ENCODE results near the gene USP37. TPM values are rescaled to one million over a fixed set of nuclear protein-coding genes. Genes with fewer than 3 reads are reported as not detected.

Gene USP37
- total and polyA plus RNA-seq, 12 donors: 2.5 to 30.7 (median 13.3) TPM

DNA sequence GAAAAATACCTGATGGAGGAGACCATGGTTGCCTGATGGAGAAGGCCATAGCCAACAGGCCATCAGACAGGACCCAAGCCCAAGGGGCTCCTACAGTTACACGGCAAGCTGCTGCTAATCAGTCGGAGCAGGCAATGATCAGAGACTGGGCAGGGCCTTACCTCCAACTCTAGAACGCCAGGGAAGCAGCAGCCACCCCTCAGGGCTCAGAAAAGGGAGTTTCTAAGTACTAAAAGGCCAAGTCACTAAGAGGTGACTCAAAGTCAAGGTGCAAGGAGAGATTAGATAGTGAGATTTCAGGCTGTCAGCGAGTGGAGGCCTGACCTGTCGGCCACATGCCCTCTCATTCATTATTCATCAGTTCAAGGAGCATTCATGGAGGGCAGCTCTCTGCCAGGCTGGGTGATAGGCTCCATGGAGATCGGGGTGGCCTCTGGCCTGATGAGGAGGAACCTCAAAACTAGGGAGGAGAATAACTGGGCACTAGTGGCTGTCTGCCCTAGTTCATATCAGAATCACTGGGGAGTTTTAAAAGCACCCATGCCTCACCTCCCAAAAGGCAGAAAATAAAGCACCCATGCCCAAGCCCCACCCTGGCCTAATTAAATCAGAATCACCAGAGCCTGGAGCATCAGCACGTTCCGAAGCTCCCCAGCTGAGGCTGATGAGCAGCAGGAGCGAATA is 145.6 kb downstream of the USP37 start:
- Histone ChIP-seq H3K4me1 (replicated peaks in 1 of 2) (no peaks in the 10 kb centered on the region), H3K4me3 (no peak overlapping the region), H3K36me3 (replicated peaks in 1 of 2) (no peaks in the 10 kb centered on the region), H3K27me3 (no peaks in the 10 kb centered on the region), H3K27ac (no peak overlapping the region), H3K9me3 (replicated peaks in 1 of 3) (no peaks in the 10 kb centered on the region)
- DNase-seq: no peak
- intact Hi-C loops (cut with DNase I): no loop called here
- WGBS, 4 donors: 41 to 86% (median 83%) methylated on average over 3 to 9 of the region's 9 CpGs
- TF ChIP-seq POLR2A (IDR thresholded peaks at IDR 0.05): no peak
- TF ChIP-seq, protein P1, sequence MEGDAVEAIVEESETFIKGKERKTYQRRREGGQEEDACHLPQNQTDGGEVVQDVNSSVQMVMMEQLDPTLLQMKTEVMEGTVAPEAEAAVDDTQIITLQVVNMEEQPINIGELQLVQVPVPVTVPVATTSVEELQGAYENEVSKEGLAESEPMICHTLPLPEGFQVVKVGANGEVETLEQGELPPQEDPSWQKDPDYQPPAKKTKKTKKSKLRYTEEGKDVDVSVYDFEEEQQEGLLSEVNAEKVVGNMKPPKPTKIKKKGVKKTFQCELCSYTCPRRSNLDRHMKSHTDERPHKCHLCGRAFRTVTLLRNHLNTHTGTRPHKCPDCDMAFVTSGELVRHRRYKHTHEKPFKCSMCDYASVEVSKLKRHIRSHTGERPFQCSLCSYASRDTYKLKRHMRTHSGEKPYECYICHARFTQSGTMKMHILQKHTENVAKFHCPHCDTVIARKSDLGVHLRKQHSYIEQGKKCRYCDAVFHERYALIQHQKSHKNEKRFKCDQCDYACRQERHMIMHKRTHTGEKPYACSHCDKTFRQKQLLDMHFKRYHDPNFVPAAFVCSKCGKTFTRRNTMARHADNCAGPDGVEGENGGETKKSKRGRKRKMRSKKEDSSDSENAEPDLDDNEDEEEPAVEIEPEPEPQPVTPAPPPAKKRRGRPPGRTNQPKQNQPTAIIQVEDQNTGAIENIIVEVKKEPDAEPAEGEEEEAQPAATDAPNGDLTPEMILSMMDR (IDR thresholded peaks at IDR 0.05): no peak

DNA sequence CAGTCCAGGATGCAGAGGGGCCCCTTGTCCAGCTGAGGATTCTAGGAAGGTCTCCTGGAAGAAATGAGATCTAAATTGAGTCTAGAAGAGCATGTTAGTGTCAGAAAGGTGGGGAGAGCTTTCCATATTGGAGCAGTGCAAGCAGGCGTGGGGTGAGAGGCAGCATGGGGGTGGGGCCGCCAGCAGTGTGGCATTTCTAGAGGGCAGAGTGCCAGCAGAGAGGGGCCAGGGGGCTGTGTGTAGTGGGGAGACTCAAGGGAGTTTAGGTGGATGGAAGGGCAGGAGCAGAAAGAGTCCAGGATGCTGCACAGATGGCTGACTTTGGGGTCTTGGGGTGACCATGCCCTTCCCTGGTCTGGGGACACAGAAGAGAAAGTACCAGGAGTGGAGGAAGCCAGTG is 147.1 kb downstream of the USP37 start:
- Histone ChIP-seq H3K4me3 (no peak overlapping the region), H3K9me3 (replicated peaks in 1 of 3) (no peaks in the 10 kb centered on the region), H3K27me3 (no peaks in the 10 kb centered on the region), H3K4me1 (replicated peaks in 1 of 2) (no peaks in the 10 kb centered on the region), H3K36me3 (replicated peaks in 1 of 2) (no peaks in the 10 kb centered on the region), H3K27ac (no peak overlapping the region)
- 81 to 92% (median 90%) methylated on average over 2 of the region's 2 CpGs for WGBS, 4 donors
- intact Hi-C loops (cut with DNase I): no loop called here
- no peak for DNase-seq
- TF ChIP-seq, protein P1 (IDR thresholded peaks at IDR 0.05): no peak

DNA sequence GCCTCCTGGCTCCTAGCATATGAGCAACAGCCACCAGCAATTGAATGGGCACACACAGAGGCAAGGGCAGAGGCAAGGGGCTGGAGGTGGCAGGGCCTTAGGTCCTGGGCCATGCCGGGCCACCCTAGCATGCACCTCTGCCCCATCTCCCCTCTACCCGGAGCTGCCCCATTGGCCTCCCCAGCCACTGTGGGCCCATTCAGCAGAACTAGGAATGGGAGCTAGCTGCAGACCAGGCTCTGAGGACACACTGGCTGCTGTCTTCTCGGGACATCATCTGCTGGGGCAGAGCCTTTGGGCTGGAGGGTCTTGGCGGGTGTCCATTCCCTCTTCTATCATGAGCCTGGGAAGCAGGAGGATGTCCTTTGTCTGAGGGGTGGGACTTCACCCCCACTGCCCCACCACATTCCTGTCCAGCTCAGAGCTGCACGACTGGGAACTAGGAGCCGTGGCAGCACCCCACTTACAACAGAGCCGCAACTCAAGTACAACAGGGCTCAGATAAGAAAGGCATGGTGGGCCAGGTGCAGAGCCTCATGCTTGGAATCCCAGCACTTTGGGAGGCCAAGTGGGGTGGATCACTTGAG is 148.4 kb downstream of the USP37 start:
- H3K4me1 ChIP-seq (replicated peaks in 1 of 2): no peaks in the 10 kb centered on the region
- no peak for DNase-seq
- H3K36me3 ChIP-seq (replicated peaks in 1 of 2): no peaks in the 10 kb centered on the region
- intact Hi-C loops (cut with DNase I): loop anchor here in 1 of 2 donors (5.0 to 10.0 kb wide), 2 partner anchors 38 to 225 kb away; no protein-coding TSS in a partner anchor
- no peak for TF ChIP-seq POLR2A (IDR thresholded peaks at IDR 0.05)
- TF ChIP-seq, protein P1 (IDR thresholded peaks at IDR 0.05): no peak
- no peaks in the 10 kb centered on the region for H3K27me3 ChIP-seq
- 72 to 87% (median 82%) methylated on average over 7 of the region's 7 CpGs; no CpG with 5 or more reads in 1 of the 4 donors for WGBS, 4 donors
- H3K9me3 ChIP-seq (replicated peaks in 1 of 3): no peaks in the 10 kb centered on the region
- no peak overlapping the region for H3K27ac ChIP-seq
- no peak overlapping the region for H3K4me3 ChIP-seq

DNA sequence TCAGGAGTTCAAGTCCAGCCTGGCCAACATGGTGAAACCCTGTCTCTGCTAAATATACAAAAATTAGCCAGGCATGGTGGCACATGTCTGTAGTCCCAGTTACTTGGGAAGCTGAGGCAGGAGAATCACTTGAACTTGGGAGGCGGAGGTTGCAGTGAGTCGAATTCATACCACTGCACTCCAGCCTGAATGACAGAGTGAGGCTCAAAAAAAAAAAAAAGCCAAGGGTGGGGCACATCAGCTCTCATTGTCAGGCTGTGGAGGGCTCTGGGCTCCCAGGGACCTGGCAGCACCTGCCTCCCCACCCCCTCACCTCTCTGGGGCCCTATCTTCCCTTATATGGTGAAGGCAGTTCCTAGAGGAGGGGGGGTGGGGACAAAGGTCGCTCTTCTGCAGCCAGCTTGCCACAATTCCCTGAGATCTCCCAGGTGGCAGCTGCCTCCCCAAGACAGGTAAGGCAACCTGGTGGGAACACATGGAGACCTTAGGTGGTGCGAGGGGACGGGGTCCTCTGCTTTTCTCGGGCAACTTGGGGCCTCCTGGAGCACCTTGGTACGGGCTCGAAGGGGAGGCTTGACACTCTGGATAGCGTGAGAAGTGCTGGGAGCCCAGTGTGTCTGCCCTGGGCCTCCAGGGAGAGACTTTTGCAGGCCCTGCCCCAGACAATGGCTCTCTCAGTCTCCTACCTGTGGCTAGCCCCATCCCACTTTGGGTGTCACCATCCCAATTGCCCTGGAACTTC is 149.3 kb downstream of the USP37 start, which contains the start of gene VIL1:
VIL1 (plus strand) TSS at position 407 of the 742 bp plus-strand sequence. CDS start 4,656 bp downstream, outside the sequence.
- WGBS, 4 donors: 85 to 92% (median 90%) methylated on average over 4 to 9 of the region's 9 CpGs

More for the DNA sequence above, 149.3 kb downstream of the USP37 start, which contains the start of gene VIL1:
- H3K27me3 ChIP-seq: no peaks in the 10 kb centered on the region
- H3K36me3 ChIP-seq (replicated peaks in 1 of 2): no peaks in the 10 kb centered on the region
- no peak for DNase-seq
- intact Hi-C loops (cut with DNase I): loop anchor here in 1 of 2 donors (5.0 to 10.0 kb wide), 2 partner anchors 38 to 226 kb away; no protein-coding TSS in a partner anchor
- H3K4me3 ChIP-seq: no peak within 1 kb of the TSS
- TF ChIP-seq, protein P1 (IDR thresholded peaks at IDR 0.05): no peak
- no peak for TF ChIP-seq POLR2A (IDR thresholded peaks at IDR 0.05)
- H3K4me1 ChIP-seq (replicated peaks in 1 of 2): no peaks in the 10 kb centered on the region
- H3K9me3 ChIP-seq (replicated peaks in 1 of 3): no peaks in the 10 kb centered on the region
- no peak within 1 kb of the TSS for H3K27ac ChIP-seq

Data from adrenal gland (tissue), 12 donors.